ENCODE results near the gene FOXP1.

The FOXP1 gene

DNA sequence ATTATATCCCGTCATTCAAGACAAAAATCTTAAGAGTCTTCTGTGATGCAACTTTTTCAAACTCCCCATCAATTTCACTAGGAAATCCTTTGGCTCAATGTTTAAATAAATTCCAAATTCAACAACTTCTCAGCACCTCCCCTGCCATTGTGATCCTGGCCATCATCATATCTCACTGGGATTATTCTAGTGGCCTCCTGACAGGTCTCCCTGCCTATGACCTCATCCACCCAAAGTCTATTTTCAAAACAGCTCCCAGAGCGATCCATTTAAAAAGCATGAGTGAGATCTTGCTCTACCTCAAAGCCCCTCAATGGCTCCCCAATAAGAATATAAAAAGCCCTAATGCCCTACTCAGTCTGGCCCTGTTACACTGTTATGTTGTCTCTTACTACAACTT is 293.2 kb downstream of the FOXP1 start:
- no peak for DNase-seq

DNA sequence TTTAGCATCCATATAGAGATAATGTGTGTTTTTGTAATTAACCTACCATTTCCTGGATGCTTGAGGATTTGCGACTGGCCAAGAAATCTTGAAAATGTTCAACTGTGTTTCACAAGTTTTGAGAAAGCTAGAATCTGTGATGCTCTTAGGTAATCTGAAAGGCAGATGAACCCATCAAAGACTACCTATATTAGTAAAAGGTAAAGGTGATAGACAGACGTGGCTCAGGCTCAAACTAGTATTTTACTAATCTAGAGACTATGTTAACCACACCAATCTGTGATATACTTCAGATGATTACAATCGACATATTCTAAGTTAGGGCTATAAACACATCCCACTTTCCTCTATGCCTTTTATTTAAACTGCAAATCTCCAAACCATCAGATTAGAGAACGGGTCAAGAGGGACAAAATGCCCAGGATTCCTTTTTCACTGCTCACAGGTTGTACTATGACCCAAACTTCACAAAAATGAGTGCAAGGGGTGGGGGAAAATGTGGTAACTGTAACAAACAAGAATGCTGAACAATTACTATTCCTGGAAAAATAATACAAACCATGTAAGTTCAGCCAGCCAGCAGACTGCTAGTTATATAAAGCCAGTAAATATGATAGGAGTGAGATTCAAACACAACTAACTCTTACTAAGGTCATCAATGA is 295.1 kb downstream of the FOXP1 start:
- no peak for DNase-seq

DNA sequence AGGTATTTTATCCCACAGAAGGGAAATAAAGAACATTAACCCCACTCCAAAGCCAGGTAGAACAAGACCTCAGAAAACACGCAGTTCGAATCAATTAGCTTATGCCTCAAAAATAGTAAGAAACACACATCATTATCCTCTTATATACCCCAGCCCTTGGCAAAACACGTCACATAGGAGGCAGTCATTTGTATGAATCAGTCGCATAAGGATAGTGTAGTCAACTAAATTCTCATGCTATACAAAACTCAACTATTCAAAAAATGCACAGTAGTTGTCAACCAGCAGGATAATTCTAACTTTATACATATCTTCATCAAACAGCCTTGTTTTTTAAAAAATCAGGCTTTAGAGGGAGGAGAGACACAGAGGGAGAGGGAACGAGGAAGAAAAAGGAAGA is 298.4 kb downstream of the FOXP1 start:
- no peak for DNase-seq

- DNase-seq = no peak
These were observed 300.6 kb downstream of the FOXP1 start for GRCh38 chr3:71282976-71283375.

DNA sequence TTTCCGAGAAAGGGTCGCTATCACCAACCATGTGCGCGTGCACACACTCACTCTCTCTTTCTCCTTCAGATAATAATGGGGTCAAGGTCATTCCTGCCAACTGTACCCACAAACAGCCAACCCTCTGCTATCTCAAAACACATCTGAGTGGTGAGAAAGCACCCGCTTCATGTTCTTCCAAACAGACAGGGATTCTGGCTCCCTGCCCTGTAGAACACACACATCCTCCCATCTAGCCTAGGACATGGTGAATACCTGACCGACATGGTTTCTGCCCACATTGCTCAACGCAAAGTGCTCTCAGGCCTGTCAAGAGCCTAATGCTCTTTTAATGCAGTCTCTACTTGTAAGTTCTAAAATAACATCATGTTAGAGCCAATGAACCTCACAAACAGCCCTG is 302.2 kb downstream of the FOXP1 start:
- no peak for DNase-seq

DNA sequence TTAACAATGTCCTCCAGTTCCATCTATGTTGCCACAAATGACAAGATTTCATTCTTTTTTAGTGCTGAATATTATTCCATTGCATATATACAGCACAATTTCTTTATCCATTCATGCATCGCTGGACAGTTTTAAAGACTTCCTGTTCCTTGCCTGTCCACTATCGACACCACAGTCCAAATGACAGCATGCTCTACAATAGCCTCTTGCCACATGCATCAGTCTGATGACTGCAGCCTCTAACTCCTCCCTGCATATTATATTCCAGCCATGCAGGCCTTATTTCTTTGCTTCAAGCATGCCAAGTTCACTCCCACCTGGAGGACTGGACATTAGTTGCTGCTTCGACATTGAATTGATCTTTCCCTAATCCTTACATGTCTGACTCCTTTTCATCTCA is 306.2 kb downstream of the FOXP1 start:
- DNase-seq = no peak

- no peak for DNase-seq
These were observed 307.0 kb downstream of the FOXP1 start for GRCh38 chr3:71276531-71276930.

DNA sequence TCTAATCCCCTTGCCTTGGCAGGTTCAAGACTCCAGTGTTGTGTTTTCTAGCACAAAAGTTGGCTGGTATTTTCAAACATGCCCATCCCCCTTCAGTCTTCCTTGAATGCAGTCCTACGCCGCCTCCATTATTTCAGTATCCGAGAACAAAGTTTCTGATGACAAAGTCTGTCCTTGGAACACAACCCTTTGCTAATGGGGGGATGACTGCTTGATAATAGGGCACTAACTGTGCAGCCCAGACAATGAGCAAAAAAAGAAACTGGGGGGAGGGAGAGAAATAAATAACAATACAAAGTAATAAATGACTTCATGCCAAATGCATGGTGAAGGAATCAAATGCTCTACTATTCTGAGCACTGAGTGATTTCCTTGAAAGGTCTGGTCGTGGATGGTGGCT is 310.1 kb downstream of the FOXP1 start:
- no peak for DNase-seq

GRCh38 chr3:71271596-71271995 is 311.9 kb downstream of the FOXP1 start:
- DNase-seq = no peak

DNA sequence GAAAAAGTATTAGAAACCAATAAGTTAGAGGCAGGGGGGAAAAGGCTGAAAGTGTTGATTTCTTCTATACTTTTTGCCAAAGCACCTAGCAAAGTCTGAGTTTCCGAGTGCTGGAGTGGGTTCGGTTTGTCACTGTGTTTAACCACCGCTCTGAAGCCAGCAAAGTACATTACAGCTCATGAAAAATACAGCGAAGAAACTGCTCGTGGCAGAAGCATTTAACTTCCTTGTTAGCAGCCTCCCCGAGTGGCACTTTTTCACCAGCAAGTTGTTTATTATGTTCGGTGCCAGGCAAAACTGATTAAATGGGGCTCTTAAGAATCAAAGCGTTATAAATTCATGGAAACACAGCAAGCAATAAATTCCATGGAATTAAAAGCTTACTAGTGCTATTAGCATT is 313.6 kb downstream of the FOXP1 start:
- no peak for DNase-seq

DNA sequence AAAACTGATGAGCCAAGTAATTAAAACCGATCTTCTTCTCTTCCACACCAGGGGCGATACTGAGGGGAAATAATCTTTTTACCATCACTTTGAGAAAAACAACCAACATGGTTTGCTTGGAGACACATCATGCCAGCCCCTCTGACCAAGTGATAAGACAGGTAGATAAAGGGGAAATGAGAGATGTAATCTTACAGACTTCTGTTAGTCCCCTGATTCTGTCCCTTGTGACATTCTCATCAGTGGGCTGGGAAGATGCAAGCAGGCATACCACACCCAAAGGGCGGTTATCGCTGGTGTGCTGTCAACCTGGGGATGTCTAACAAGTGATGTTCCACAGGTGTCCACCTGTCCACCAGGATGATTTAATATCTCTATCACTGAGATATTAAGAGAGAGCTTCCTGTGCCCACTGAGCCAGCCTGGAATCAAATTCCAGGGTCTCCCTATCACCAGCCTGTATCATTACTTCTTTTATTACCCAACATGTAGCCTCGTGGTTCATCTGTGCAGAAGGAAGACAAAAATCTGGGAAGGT is 315.0 kb downstream of the FOXP1 start:
- DNase-seq = no peak

DNA sequence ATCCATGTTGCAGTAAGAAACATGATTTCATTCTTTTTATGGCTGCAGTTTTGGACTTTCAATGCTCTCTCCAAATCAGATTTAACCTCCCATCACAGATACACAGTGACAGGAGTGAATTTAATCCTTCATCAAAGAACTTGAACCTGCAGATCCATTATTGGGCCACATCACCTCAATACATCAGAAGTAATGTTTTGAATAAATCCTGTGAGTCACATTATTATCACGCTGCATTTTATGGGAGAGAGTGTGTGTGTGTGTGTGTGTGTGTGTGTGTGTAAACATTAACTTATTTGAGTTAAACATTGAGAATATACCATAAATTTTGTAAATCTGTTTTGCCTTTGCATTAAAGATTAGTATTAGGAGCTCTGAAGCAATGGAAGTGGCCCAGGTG is 316.7 kb downstream of the FOXP1 start:
- no peak for DNase-seq

DNA sequence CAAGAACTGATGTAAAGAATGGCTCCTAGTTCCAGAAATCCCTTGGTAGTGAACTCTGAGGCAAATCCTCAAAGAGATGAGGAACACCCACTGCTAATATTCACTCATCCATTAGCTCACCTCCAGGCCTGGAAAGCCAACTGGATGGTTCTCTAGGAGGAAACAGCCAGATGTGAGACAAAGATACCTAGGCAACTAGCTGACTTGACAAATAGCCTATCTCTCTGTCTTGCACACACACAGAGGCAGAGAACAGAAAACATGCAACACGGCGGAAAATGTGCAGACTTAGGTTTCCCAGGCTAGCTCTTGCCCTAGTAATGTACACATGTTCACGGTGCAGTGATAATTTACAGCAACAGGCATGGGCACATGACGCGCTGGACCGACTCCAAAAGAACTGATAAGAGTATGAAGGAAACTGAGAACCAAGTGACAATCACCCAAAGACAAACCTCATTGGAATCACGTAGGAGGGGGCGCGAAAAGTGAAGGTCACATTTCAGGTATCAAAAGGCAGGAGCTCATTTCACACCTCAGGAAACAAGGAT is 318.1 kb downstream of the FOXP1 start:
- no peak for DNase-seq

DNA sequence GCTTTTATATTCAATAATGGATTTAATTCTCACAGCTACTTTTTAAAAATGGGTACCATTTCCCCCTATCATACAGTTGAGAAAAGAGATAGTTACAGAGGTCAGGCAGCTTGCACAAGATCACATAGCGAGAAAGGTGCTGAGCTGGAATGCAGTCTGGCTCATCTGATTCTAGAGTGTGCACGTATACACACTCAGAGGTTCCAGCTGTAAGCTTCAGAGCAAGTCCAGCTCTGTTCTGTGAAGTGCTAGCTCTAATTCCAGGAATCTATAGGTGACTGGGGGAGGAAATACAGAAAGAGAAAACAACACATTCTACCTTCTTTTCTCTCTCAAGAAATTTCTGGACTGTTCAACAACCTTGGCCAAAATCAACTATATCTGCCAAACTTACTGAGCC is 318.7 kb downstream of the FOXP1 start:
- DNase-seq = no peak

DNA sequence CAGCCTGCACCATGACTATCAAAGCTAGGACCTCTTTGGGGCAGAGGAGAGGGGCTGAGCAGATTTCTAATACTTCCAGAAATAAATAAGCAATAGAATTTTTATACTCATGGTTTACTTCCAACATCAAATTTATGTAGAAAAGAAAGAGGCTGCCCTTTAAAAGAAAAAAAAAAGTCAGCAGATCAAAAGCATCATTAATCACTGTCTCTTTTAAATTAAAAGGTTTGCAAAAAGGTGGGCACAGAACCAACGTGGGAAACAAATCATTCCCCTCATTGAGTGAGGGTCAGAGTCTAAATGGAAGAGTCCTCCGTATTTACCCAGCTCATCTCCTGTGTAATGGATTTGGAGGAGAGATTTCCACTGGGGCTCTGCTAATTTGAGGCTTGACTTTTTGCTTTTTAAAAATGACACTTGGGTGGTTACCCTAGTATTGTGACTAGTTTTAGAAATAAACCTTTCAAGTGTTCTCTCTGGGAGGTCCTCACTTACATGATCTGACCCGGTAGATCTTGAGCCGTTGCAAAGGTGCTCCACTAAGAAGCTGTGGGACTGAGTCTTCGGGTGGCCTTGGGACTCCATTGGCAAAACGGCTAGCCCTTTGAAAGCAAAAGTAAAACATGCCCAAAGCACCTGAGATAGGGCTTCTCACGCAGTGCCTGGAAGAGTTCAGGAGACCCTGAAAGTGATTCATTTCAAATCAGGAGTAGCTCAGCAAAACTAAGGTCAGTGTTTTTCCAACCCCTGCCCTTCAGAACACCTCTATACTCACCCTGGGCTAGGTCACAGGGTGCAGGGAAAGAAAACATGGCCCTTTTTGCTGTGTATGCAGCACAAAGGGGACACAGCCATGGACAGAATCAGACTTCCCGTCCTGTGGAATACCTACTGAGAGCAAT is 320.9 kb downstream of the FOXP1 start:
- DNase-seq = no peak

DNA sequence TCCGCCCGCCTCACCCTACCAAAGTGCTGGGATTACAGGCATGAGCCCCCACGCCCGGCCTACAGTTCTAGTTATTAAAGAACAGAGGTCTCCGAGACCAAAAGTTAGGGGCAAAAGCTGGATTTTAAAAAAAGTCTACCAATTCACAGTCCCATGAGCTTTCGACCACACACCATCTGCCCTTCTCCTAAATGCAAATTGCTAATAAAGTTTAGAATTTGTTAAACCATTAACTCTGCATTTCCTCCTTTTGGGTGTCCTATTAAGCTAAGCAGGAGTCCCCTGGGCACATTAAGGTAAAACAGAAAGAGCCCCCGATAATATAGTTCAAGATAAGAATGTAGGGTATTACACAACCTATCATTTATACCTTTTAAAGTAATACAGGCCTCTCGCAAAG is 322.7 kb downstream of the FOXP1 start:
- no peak for DNase-seq

DNA sequence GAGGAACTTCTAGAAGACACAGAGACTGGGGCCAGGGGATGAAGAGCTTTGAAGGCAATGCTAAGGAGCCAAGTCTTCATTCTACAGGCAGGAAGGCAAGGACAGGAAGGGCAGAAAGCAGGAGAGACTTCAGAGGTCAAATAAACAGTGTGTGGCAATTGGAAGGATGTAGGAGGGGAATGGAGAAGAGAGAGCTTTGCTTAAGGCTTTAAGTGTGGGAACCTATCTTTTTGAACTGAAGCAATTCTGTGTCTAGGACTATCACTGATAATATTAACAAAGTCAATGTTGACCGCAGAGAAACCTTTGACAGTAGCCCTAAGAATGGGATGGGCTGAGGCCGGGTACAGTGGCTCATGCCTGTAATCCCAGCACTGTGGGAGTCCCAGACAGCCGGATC is 325.0 kb downstream of the FOXP1 start:
- DNase-seq = peak; percentile 8

GRCh38 chr3:71258116-71258515 is 325.4 kb downstream of the FOXP1 start:
- DNase-seq = peak; percentile 69

DNA sequence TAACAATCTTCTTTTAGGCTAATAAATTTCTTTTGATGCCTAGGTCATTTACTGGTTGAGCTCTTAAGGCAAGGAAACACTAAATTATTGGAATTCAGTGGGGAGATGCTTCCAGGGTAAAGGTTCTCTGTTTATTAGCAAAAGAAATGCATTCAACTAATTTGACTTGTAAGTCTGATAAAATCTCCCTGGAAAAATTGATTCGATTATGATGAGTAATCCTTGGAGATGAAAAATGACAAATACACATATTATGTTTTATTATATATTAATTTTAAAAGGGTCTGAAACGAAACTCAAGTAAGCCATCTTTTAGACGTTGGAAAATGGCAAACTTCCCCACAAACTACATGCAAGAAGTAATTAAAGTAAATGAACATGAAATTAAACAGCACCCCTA is 328.0 kb downstream of the FOXP1 start:
- no peak for DNase-seq

DNA sequence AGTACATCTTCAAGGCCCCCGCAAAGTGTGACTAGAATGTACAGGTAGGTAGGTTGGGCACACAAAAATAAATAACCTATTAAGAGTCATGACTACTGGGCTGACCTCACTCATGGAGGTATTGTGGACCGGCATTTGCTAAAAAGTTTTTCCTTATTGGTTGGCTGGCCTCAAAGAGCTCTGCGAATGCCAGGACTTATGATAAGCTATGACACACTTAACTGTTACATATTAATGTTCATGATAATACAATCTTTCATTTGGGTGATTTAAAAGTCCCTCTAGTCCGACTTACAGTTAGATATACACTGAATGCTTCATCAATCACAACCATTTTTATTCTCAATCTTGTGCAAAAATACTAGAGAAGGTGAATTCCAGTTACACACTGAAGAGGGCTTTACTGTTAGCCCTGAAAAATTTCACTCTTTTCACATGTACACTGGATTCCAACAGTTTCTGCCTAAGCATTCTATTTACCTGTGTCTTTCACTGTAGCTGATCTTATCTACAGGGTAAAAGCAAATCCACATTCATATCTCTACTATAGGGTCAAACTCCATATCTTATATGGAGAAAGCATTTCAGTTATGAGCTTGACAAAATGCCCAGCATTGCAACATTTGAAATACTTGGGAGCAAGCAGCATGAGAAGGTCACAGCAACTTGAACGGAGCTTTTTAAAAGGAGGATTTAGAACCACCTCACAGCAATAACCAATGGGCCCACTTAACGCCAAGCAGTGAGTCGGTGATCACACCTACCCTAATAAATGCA is 329.1 kb downstream of the FOXP1 start:
- no peak for DNase-seq

DNA sequence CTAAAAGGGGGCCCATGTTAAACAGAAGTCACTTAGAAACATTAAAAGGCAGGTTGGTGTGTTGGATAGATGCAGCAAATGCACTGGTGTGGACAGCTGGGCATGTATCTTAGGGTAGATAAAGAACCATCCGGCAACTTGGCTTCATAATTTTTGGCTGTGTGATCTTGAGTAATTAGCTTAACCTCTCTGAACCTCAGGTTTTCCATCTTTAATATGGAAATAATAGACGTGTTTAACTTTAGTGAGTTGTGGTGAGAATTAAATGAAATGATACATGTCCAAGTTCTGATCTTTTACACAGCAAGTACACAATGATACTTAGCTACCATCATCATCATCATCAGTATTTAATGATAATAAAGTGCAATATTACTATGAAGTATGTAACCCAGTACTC is 330.4 kb downstream of the FOXP1 start:
- no peak for DNase-seq

DNA sequence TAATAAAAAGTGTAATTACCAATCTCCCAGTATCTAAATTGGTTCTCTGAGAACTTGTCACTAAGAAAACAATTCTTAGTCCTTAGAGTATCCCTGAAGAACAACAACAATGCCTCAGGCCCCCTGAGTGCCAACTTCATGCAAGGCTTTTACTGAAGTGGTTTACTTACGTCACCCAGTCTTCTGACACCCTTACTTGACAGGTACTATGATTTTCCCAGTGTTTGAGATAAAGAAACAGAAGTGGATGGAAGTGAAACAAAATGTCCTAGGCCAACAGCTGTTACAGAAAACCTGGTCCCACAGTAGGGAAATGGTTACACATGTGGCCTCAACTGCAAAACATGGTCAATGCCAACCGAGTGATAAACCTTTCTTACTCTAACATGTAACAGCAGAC is 331.1 kb downstream of the FOXP1 start:
- no peak for DNase-seq

DNA sequence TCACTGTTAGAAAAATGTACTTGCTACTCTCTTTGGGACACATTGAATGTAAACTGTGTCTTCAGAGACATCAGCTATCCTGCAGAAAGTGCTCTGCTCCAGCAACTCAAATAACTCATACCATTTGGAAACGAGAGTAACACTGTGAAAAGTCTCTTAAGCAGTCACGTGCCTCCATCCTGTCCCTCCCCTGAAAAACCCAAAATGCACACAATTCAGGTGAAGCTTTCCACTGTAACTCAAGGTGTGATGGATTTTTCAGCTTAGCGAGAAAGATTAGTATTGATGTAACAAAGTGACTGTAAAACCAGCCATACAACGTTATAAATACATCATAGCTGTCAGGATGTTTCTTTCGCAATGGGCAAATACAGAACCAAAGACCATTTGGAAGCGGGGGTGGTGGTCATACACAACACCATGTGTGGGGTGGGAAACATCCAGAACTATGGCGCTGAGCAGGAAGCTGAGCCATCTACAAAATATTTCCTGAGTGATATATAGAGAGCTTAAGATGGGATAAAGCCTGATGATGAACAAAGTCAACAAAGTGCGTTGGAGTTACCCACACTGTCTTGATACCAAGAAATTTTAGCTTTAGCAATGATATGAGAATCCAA is 332.3 kb downstream of the FOXP1 start:
- no peak for DNase-seq

Measured in DMS53 (cell line).